Kidney epithelial cell (primary cell): ENCODE measurements around the gene TBC1D22A. TPM values are rescaled to one million over a fixed set of nuclear protein-coding genes. Genes with fewer than 3 reads are reported as not detected.

Experiments used
- DNase-seq: peaks from one replicate; pipeline ENCODE4 v3.0.0-alpha.2; 2010; ENCODE audit warnings: low read depth
- H3K27me3 ChIP-seq: 2 replicates; pipeline ENCODE4 v1.6.0; 2011; ENCODE audit warnings: low read length; ENCODE audit not compliant: control insufficient read depth, insufficient read depth
- H3K36me3 ChIP-seq: 2 replicates; pipeline ENCODE4 v1.5.1; 2011; ENCODE audit warnings: low read length; ENCODE audit not compliant: control insufficient read depth, insufficient read depth
- H3K4me3 ChIP-seq: 2 replicates; pipeline ENCODE4 v1.5.1; 2011; ENCODE audit warnings: low read depth, mild to moderate bottlenecking, control low read depth, low read length
- CTCF ChIP-seq: IDR thresholded peaks from 2 replicates; pipeline ENCODE4 v1.5.1; 2011; ENCODE audit warnings: mild to moderate bottlenecking, moderate library complexity, low read length, control low read depth, inconsistent platforms; ENCODE audit not compliant: insufficient read depth, poor library complexity, severe bottlenecking
- total RNA-seq: library from RNA; depleted of rRNA; stranded (reverse); fragments of >200 nt; gene quantifications from 2 replicates; pipeline ENCODE4 v1.2.3, GENCODE V29; 2015

TBC1D22A gene
- total RNA-seq, 1 donor from 2014 or later: 25.7 TPM

DNA sequence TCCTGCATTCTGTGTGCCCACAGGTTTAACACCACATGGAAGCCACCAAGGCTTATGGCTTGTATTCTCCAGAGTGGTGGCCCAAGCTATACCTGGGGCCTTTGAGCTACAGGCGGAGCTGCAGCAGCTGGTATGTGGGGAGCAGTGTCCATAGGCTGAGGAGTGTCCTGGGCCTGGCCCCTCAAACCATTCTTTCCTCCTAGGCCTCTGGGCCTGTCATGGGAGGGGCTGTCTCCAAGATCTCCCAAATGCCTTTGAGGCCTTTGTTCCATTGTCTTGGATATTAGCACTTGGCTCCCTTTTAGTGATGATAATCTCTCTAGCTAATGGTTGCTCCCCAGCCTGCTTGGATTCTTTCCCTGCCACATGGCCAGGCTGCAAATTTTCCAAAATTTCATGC, 6.4 kb upstream of the TBC1D22A start:
- Histone ChIP-seq H3K36me3 (no peaks in the 10 kb centered on the region), H3K27me3 (no peaks in the 10 kb centered on the region), H3K4me3 (no peak overlapping the region)
- DNase-seq: no peak
- TF ChIP-seq CTCF: no peak

GRCh38 chr22:46757104-46757503, 5.3 kb upstream of the TBC1D22A start:
- no peak for TF ChIP-seq CTCF
- no peak for DNase-seq
- no peaks in the 10 kb centered on the region for H3K27me3 ChIP-seq
- H3K36me3 ChIP-seq: no peaks in the 10 kb centered on the region
- no peak overlapping the region for H3K4me3 ChIP-seq

DNA sequence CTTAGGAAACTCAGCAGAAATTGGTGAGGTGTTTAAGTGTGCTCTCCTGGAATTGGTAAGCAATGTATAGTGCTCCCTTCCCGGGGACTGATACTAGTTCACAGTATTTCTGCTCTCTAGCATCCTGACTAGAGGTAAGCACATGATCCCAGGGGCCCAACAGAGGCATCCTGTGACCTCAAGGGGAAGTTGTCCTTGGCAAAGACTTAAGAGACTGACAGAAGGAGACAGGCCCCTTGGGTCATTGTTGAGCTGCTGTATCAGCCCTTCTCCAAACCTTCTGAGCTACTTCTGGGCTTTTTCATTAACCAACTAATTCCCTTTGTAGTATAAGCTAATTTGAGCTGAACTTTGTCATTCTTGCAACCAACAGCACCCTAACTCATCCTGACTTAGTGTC, 4.3 kb upstream of the TBC1D22A start:
- DNase-seq: no peak
- Histone ChIP-seq H3K4me3 (no peak overlapping the region), H3K27me3 (no peaks in the 10 kb centered on the region), H3K36me3 (no peaks in the 10 kb centered on the region)
- no peak for TF ChIP-seq CTCF

DNA sequence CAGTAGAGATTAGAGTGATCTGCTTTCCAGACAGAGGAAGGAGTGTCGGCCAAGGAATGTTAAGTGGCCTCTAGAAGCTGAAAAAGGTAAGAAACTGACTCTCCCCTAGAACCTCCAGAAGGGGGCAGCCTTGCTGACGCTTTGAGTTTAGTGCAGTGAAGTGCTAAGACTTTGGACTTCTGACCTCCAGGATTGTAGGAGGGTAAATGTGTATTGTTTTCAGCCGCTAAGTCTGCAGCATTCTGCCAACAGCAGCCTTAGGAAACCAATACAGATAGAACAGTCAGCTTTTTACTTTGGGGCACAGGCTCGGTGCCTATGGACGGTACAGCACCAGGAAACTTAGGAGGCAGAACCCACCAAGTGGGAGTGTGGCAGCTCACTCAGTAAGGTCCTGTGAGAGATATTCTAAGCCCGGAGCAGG, 3.6 kb upstream of the TBC1D22A start:
- peak; percentile 85 for TF ChIP-seq CTCF
- DNase-seq: no peak
- no peaks in the 10 kb centered on the region for H3K36me3 ChIP-seq

GRCh38 chr22:46761017-46761416, 1.4 kb upstream of the TBC1D22A start:
- H3K36me3 ChIP-seq: no peaks in the 10 kb centered on the region
- H3K27me3 ChIP-seq: no peaks in the 10 kb centered on the region
- no peak for DNase-seq
- no peak overlapping the region for H3K4me3 ChIP-seq
- no peak for TF ChIP-seq CTCF

More for the DNA sequence above, 3.6 kb upstream of the TBC1D22A start:
- H3K27me3 ChIP-seq: no peaks in the 10 kb centered on the region
- no peak overlapping the region for H3K4me3 ChIP-seq

DNA sequence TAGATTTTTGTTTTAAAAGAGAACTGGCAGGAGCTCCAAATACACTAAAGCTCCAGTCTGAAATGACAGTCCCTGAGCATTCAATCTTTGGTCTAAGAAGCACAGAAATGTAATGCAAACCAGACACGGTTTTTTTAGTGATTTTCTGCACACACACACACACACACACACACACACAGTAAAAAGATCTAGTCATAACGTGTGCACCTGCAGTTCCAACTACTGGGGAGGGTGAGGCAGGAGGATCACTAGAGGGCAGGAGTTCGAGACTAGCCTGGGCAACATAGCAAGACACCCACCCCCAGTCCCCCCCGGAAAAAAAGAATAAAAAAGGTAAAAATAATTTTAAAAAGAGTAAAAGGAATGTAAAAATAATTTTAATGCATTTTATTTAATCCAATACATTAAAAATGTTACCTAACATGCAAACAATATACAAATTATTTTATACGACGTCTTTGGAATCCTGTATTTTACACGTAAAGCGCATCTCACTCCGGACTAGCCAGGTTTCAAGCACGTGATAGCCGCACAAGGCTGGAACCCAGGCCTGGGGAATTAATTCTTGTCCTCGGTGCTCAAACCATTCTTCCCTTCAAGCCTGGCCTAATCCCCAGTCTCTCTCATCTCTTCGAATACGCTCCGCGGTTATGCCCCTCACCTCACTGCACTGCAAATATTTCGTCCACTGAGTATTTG, 762 bp upstream of the TBC1D22A start:
- TF ChIP-seq CTCF: no peak
- H3K27me3 ChIP-seq: no peaks in the 10 kb centered on the region
- H3K4me3 ChIP-seq: peak overlapping the region; percentile 92
- no peak for DNase-seq
- H3K36me3 ChIP-seq: no peaks in the 10 kb centered on the region
